Nephron (organoid): Measurements from ENCODE around the gene TTLL10.
A peak's percentile ranks its signal among the peaks of the same experiment; 100 is the strongest.

ENCODE experiments used
- H3K27ac Mint-ChIP-seq, 3 experiments: 2 replicates each; pipeline ENCODE4 v1.8.0; 2020; ENCODE audit warnings: mixed read lengths in 3 of 3, mild to moderate bottlenecking in 2 of 3, moderate library complexity in 1 of 3
- H3K27me3 Mint-ChIP-seq: 2 replicates; pipeline ENCODE4 v1.8.0; 2021; ENCODE audit warnings: low read depth, mild to moderate bottlenecking, moderate library complexity, mixed read lengths
- H3K36me3 Mint-ChIP-seq: 2 replicates; pipeline ENCODE4 v1.8.0; 2020; ENCODE audit warnings: low read depth, mixed read lengths
- H3K4me1 Mint-ChIP-seq: 2 replicates; pipeline ENCODE4 v1.8.0; 2020; ENCODE audit warnings: mixed read lengths
- H3K4me3 Mint-ChIP-seq, 3 experiments: 2 replicates each; pipeline ENCODE4 v1.8.0; 2020; ENCODE audit warnings: mild to moderate bottlenecking in 3 of 3, mixed read lengths in 3 of 3, moderate library complexity in 2 of 3
- H3K9me3 Mint-ChIP-seq: 2 replicates; pipeline ENCODE4 v1.8.0; 2020; ENCODE audit warnings: mixed read lengths
- CTCF ChIP-seq, 3 experiments: fragments of 200-600 bp; sonication (generic); IDR thresholded peaks; one replicate each; pipeline ENCODE4 v1.5.0; 2021; ENCODE audit warnings: antibody characterized with exemption in 3 of 3; ENCODE audit not compliant: unreplicated experiment in 3 of 3

TTLL10 gene

GRCh38 chr1:1215080-1215676, 41.5 kb downstream of the TTLL10 start:
- H3K4me1 Mint-ChIP-seq, result no peaks in the 10 kb centered on the region
- TF ChIP-seq CTCF (IDR thresholded peaks at IDR 0.05; ENCODE audit: unreplicated experiment in 3 of 3), result no peak
- peaks cover 11% of the 10 kb centered on the region for H3K36me3 Mint-ChIP-seq
- H3K4me3 Mint-ChIP-seq, result no peak overlapping the region
- peaks cover 3% of the 10 kb centered on the region for H3K27me3 Mint-ChIP-seq
- no peaks in the 10 kb centered on the region for H3K9me3 Mint-ChIP-seq
- H3K27ac Mint-ChIP-seq, result no peak overlapping the region

- Mint-ChIP-seq H3K4me3 (no peak overlapping the region), H3K36me3 (peaks cover 19% of the 10 kb centered on the region), H3K4me1 (no peaks in the 10 kb centered on the region), H3K27ac (no peak overlapping the region), H3K27me3 (peaks cover under 1% of the 10 kb centered on the region), H3K9me3 (no peaks in the 10 kb centered on the region)
- no peak for TF ChIP-seq CTCF (IDR thresholded peaks at IDR 0.05; ENCODE audit: unreplicated experiment in 3 of 3)
Observed at GRCh38 chr1:1215881-1216605, 42.4 kb downstream of the TTLL10 start.

- Mint-ChIP-seq H3K9me3 (no peaks in the 10 kb centered on the region), H3K27ac (peak overlapping the region in 1 of 3 experiments; percentile 59), H3K36me3 (peaks cover 20% of the 10 kb centered on the region), H3K4me1 (no peaks in the 10 kb centered on the region), H3K4me3 (no peak overlapping the region), H3K27me3 (no peaks in the 10 kb centered on the region)
- no peak for TF ChIP-seq CTCF (IDR thresholded peaks at IDR 0.05; ENCODE audit: unreplicated experiment in 3 of 3)
Observed at GRCh38 chr1:1216770-1217620, 43.3 kb downstream of the TTLL10 start.

DNA sequence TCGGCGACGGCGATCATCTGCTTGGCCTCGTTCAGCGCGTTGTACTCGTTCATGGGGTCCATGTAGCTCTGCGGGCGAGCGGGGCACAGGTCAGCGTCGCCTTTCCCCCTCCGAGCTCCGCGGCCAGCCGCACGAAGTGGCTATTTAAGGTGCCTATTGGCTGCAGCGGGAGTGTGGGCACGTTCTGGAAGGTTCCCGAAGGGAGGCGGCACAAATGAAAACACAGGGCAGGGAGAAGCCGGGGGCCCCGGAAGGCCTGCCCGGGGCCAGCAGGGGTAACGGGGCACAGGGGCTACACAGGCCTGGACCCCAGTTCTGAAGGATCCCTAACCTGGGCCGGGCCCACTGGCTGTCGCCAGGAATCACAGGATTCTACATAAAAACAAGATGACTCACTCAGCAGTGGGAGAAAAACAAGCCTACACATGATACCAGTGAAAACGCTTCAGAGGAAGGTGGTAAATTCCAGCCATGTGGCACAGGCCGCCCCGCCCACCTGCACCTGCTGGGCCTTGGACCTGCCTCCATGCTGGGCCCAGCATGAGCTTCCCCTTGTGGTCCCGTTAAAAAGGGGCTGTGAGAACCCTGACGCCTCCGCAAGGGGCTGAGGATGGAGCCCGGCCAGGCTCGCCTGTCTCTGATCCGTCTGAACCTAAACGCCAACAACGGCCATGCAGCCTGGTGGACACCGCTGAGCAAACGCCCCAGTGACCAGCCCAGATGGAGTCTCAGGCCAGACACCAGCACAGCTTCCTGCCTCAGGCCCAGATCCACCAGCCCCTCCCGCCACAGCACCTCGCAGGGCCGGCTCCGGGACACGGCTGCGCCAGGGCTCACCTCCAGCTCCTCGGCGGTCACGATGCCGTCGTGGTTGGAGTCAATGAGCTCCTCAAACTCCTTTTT, 44.2 kb downstream of the TTLL10 start:
- H3K27ac Mint-ChIP-seq, result no peak overlapping the region
- no peak overlapping the region for H3K4me3 Mint-ChIP-seq
- no peaks in the 10 kb centered on the region for H3K9me3 Mint-ChIP-seq
- H3K27me3 Mint-ChIP-seq, result no peaks in the 10 kb centered on the region
- no peak for TF ChIP-seq CTCF (IDR thresholded peaks at IDR 0.05; ENCODE audit: unreplicated experiment in 3 of 3)
- no peaks in the 10 kb centered on the region for H3K4me1 Mint-ChIP-seq
- H3K36me3 Mint-ChIP-seq, result peaks cover 23% of the 10 kb centered on the region

GRCh38 chr1:1218524-1219200, 45.0 kb downstream of the TTLL10 start:
- no peak for TF ChIP-seq CTCF (IDR thresholded peaks at IDR 0.05; ENCODE audit: unreplicated experiment in 3 of 3)
- no peaks in the 10 kb centered on the region for H3K9me3 Mint-ChIP-seq
- H3K36me3 Mint-ChIP-seq, result peaks cover 28% of the 10 kb centered on the region
- H3K4me3 Mint-ChIP-seq, result no peak overlapping the region
- H3K27ac Mint-ChIP-seq, result no peak overlapping the region
- H3K4me1 Mint-ChIP-seq, result no peaks in the 10 kb centered on the region
- no peaks in the 10 kb centered on the region for H3K27me3 Mint-ChIP-seq
